Lung (tissue), 12 donors: Measurements from ENCODE around the gene LYPD5. TPM values are rescaled to one million over a fixed set of nuclear protein-coding genes. Genes with fewer than 3 reads are reported as not detected.
"Not testable (repeated sequence)": the region's sequence is repeated elsewhere in the genome, so short reads cannot be mapped to it uniquely, and the experiment has no call there.

Experiments
- ATAC-seq: fragments of 200-7000 bp; cut with Tn5 transposase; one replicate; pipeline ENCODE4 v1.9.1; 2020; ENCODE audit warnings: moderate number of reproducible peaks; ENCODE audit not compliant: insufficient read depth, low FRiP score
- DNase-seq, 3 donors: peaks; one replicate each; pipeline ENCODE4 v3.0.0-alpha.2; 2013 to 2017
- H3K27ac ChIP-seq, 2 donors: one replicate each; pipeline ENCODE4 v1.5.1; 2013; ENCODE audit warnings: mild to moderate bottlenecking in 2 of 2, moderate library complexity in 2 of 2, control low read depth in 1 of 2, inconsistent platforms in 1 of 2, low read depth in 1 of 2, low read length in 1 of 2
- H3K27me3 ChIP-seq, 3 donors: one replicate each; pipeline ENCODE4 v1.5.1; 2013; ENCODE audit warnings: low read length in 2 of 3; ENCODE audit not compliant: control insufficient read depth in 3 of 3, insufficient read depth in 3 of 3
- H3K36me3 ChIP-seq, 4 donors: one replicate each; pipeline ENCODE4 v1.5.1; 2013; ENCODE audit warnings: low read length in 4 of 4, mild to moderate bottlenecking in 1 of 4, moderate library complexity in 1 of 4; ENCODE audit not compliant: control insufficient read depth in 4 of 4, insufficient read depth in 4 of 4
- H3K4me1 ChIP-seq, 5 donors: one replicate each; pipeline ENCODE4 v1.5.1; 2013; ENCODE audit warnings: low read length in 5 of 5, mild to moderate bottlenecking in 2 of 5, moderate library complexity in 1 of 5; ENCODE audit not compliant: control insufficient read depth in 5 of 5, insufficient read depth in 5 of 5
- H3K4me3 ChIP-seq: one replicate; pipeline ENCODE4 v1.5.1; 2013; ENCODE audit warnings: mild to moderate bottlenecking, control low read depth, moderate library complexity
- H3K9ac ChIP-seq, 2 donors: one replicate each; pipeline ENCODE4 v1.5.1; 2013; ENCODE audit warnings: low read length in 2 of 2, control low read depth in 1 of 2; ENCODE audit not compliant: insufficient read depth in 1 of 2
- H3K9me3 ChIP-seq, 4 donors: one replicate each; pipeline ENCODE4 v1.5.1; 2013; ENCODE audit warnings: low read length in 3 of 4, mild to moderate bottlenecking in 1 of 4, moderate library complexity in 1 of 4; ENCODE audit not compliant: control insufficient read depth in 4 of 4, insufficient read depth in 3 of 4
- CTCF ChIP-seq: IDR thresholded peaks from 2 replicates; pipeline ENCODE4 v1.5.1; 2012; ENCODE audit warnings: mild to moderate bottlenecking; ENCODE audit errors: control extremely low read depth, extremely low read depth
- WGBS, 2 donors: extraction: QIAGEN DNeasy Blood & Tissue Kit; methylation state at CpG; one replicate each; pipeline ENCODE4 v1.1.7; 2013; 5-methylcytosine and 5-hydroxymethylcytosine counted together
- polyA plus RNA-seq, 2 donors: library from polyadenylated mRNA; stranded (reverse); fragments of 200-250 nt; gene quantifications; one replicate each; pipeline ENCODE4 v1.2.1, GENCODE V29; 2013
- total RNA-seq, 2 donors: library from RNA; depleted of rRNA in 1 of 2; stranded (reverse); fragments of >200 nt in 1 of 2; gene quantifications; one replicate each; pipeline ENCODE4 v1.2.1, GENCODE V29; 2014 to 2021
- donor health status: control.
- donor health status: control.
- donor health status: Bipolar disorder and iron deficiency.
- donor health status: healthy.
- donor health status: DM: yes; HTN: yes; CAD: no.

Gene LYPD5
- total and polyA plus RNA-seq, 4 donors: 0.51 to 8.1 (median 2.9) TPM

GRCh38 chr19:43777163-43777695 lies 25.0 kb downstream of the LYPD5 start:
- H3K27ac ChIP-seq: no peak overlapping the region
- no peaks in the 10 kb centered on the region for H3K36me3 ChIP-seq
- H3K9me3 ChIP-seq: peaks cover 0 to 3% (median 0%) of the 10 kb centered on the region in 4 donors
- H3K4me3 ChIP-seq: no peak overlapping the region
- no peak for TF ChIP-seq CTCF
- ATAC-seq (no peak), DNase-seq (peak; percentile 43 to 68 (median 68))
- no peak overlapping the region for H3K9ac ChIP-seq
- peaks cover 0 to 21% (median 10%) of the 10 kb centered on the region in 5 donors for H3K4me1 ChIP-seq
- H3K27me3 ChIP-seq: peaks cover 0 to 4% (median 0%) of the 10 kb centered on the region in 3 donors
- 0 to 6% methylated on average over 4 of the region's 4 CpGs for WGBS, 2 donors

GRCh38 chr19:43776286-43776685 lies 26.0 kb downstream of the LYPD5 start:
- no peak overlapping the region for H3K27ac ChIP-seq
- DNase-seq: no peak
- 71 to 72% methylated on average over 11 of the region's 11 CpGs for WGBS, 2 donors
- TF ChIP-seq CTCF: no peak
- peaks cover 0 to 2% (median 0%) of the 10 kb centered on the region in 4 donors for H3K9me3 ChIP-seq
- H3K27me3 ChIP-seq: peaks cover 0 to 4% (median 0%) of the 10 kb centered on the region in 3 donors
- no peak overlapping the region for H3K9ac ChIP-seq
- ATAC-seq: no peak
- H3K36me3 ChIP-seq: no peaks in the 10 kb centered on the region
- H3K4me1 ChIP-seq: peaks cover 0 to 21% (median 10%) of the 10 kb centered on the region in 5 donors
- H3K4me3 ChIP-seq: no peak overlapping the region

- Histone ChIP-seq H3K27me3 (peaks cover 0 to 4% (median 0%) of the 10 kb centered on the region in 3 donors), H3K36me3 (no peaks in the 10 kb centered on the region), H3K4me3 (no peak overlapping the region), H3K9ac (no peak overlapping the region), H3K4me1 (peaks cover 0 to 19% (median 10%) of the 10 kb centered on the region in 5 donors), H3K9me3 (no peaks in the 10 kb centered on the region), H3K27ac (no peak overlapping the region)
- no peak for TF ChIP-seq CTCF
- ATAC-seq: no peak
- DNase-seq: no peak
- WGBS, 2 donors: 91 to 94% methylated on average over 7 of the region's 7 CpGs
These were observed 26.9 kb downstream of the LYPD5 start for GRCh38 chr19:43775299-43775890.

- not testable (repeated sequence) for H3K27me3 ChIP-seq, DNase-seq, ATAC-seq, H3K9ac ChIP-seq, H3K4me3 ChIP-seq, H3K36me3 ChIP-seq, H3K27ac ChIP-seq, H3K9me3 ChIP-seq
- peaks cover 0 to 19% (median 10%) of the 10 kb centered on the region in 5 donors for H3K4me1 ChIP-seq
- WGBS, 2 donors: 67 to 77% methylated on average over 11 of the region's 11 CpGs
These were observed 27.3 kb downstream of the LYPD5 start for GRCh38 chr19:43774940-43775258.
